GM12891 (cell line): ENCODE results near the gene CTDSP2.
A peak's percentile ranks its signal among the peaks of the same experiment; 100 is the strongest.

ENCODE experiments used
- DNase-seq: peaks from one replicate; pipeline ENCODE4 v3.0.0; 2011; ENCODE audit warnings: low spot score; ENCODE audit not compliant: insufficient read length
- FAIRE-seq: peaks from 2 replicates; lab custom pipeline; 2011; peaks lifted over from hg19 to GRCh38; lab: Jason Lieb, UNC
- PAX5 ChIP-seq: IDR thresholded peaks from 2 replicates; pipeline ENCODE4 v1.6.1; 2011; ENCODE audit warnings: low read length, moderate library complexity, mild to moderate bottlenecking; ENCODE audit not compliant: insufficient read depth, severe bottlenecking
- POLR2A ChIP-seq: IDR thresholded peaks from 2 replicates; pipeline ENCODE4 v1.6.1; 2011; ENCODE audit warnings: low read depth, low read length, control low read depth
- POLR2AphosphoS5 ChIP-seq: IDR thresholded peaks from 2 replicates; pipeline ENCODE4 v1.6.1; 2011; ENCODE audit warnings: low read depth, low read length, control low read depth
- POU2F2 ChIP-seq: IDR thresholded peaks from 2 replicates; pipeline ENCODE4 v1.6.1; 2011; ENCODE audit warnings: low read depth, mild to moderate bottlenecking, control low read depth, low read length, moderate library complexity
- SPI1 ChIP-seq: IDR thresholded peaks from 2 replicates; pipeline ENCODE4 v1.6.1; 2011; ENCODE audit warnings: low read depth, low read length, control low read depth
- TAF1 ChIP-seq: IDR thresholded peaks from 2 replicates; pipeline ENCODE4 v1.6.1; 2011; ENCODE audit warnings: low read depth, low read length, control low read depth

The CTDSP2 gene

DNA sequence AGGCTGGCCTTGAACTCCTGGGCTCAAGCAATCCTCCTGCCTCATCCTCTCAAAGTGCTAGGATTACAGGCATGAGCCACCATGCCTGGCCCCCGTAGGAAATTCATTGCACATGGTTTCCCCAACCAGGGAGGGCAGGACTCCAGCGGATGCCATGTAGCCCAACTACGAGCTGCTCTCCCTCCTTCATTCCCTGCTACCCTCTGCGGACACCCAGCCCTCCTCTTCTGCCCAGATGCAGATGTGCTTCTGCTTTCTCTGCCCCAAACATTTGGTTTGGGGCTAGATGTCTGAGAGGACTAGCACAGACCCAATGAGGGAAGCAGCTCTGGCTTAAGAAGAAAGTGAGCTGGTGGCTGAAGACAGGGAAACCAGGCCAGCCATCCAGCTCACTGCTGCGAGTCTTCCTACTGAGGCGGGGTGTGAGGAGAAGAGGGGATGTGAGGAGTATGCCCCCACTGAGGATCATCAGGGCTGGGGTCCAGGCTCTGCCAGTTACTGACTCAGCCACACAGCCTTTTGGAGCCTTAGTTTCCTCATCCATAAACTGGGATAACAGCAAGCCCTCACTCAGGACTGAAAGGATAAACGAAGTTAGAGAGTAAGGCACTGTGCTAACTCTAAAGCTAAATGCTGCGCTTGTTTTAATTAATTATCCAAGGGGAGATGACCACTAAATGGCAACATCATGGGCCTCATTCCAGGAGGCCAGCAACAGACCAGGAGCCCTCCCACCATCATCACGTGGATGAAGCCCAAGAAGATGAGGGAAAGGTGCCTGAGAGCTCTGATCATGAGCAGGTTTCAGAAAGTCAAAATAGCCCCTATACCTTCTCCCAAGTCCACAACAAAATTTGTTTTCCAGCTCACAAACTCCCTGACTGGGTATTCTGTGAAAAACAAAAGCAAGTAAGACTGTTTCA, 10.9 kb downstream of the CTDSP2 start:
- FAIRE-seq (no peak), DNase-seq (no peak)
- TF ChIP-seq POLR2AphosphoS5 (no peak), POLR2A (no peak), SPI1 (no peak), TAF1 (no peak), POU2F2 (no peak), PAX5 (no peak)

DNA sequence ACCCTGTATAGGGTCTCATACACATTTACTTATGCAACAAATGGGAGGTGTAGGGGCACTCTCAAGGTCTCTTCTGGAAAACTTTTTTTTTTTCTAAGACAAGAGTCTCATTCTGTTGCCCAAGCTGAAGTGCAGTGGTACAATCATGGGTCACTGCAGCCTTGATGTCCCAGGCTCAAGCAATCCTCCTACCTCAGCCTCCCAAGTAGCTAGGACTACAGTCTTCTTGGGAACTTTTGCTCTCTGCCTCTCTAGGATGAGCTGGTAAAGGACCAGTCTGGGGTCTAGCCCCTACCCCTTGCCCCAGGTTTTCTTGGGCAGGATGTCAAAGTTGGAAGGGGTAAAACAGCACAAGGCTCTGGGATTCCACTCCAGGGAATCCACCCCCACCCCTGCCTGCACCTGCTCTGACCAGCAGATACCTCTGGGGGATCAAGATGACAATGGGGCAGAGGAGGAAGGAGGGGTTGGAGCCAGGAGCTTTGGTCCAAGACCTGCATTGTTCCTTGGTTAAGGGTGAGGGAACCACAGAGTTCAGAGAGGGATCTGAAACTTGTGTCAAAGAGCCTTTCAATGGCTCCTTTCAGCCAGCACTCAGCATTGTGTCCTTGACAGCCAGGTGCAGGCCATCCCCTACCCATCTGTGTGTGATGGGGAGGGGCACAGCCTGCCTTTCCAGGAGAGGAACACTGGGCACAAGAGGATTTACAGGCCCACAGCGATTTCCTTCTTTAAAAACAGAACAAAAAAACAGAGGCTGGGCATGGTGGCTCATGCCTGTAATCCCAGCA, 12.2 kb downstream of the CTDSP2 start:
- no peak for TF ChIP-seq TAF1
- TF ChIP-seq SPI1: peak; percentile 66
- TF ChIP-seq POLR2AphosphoS5: no peak
- no peak for TF ChIP-seq POU2F2
- DNase-seq (no peak), FAIRE-seq (no peak)

DNA sequence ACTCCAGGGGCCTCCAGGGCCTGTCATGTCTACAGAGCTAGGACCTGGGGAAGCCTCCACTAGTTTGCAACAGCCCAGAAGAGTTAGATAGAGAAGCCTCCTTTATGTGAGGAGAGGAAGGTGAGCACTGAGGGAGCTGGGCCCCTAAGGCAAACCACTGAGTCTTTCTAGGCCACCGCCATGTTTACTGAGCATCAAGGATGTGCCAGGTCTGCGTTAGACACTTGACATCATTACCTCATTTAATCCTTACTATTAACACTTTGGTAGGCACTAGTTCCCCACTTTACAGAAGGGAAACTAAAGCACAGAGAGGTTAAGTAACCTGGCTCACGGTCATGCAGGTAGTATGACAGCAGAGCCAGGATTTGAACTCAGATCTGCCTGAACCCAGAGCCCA, 12.9 kb downstream of the CTDSP2 start:
- DNase-seq: no peak
- no peak for FAIRE-seq
- no peak for TF ChIP-seq TAF1
- TF ChIP-seq SPI1: no peak
- TF ChIP-seq POLR2AphosphoS5: no peak
- TF ChIP-seq POU2F2: no peak
- no peak for TF ChIP-seq POLR2A
- TF ChIP-seq PAX5: no peak

DNA sequence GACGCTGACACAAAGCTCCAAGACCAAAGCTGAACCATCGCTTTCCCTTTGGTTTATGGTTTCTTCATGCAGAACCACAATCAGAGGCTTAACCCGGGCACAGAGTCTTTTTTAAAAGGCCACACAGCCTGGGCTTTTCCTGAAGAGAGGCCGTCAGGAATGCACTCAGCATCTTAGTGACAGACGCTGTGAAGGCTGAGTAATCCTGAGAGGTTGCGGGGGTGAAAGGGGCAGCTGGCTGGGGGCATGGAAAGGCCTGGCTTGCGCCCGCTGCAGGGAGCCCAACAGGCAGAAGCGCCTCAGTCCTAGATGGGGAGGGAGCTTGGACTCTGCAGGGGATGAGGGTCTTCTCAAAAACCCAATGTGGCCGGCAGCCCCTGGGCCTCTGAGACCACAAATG, 13.6 kb downstream of the CTDSP2 start:
- FAIRE-seq: no peak
- no peak for DNase-seq
- TF ChIP-seq POU2F2 (no peak), POLR2A (no peak), SPI1 (no peak), POLR2AphosphoS5 (no peak), PAX5 (no peak), TAF1 (no peak)

DNA sequence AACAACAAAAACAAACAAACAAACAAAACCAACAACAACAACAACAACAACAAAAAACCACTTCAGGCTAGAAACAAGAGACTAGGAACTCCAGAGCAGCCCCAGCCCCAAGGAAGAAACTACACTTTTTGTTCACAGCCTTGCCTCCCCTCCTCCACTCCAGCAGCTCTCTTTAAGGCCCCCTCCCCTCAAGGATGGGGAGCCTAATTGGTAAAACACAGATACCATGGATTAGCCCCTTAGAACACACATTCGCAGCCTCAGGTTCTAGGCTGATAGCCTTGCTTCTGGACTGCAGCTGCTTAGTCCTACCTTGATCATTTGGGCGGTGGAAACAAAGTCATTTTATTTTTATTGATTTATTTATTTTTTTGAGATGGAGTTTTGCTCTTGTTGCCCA, 16.1 kb downstream of the CTDSP2 start:
- FAIRE-seq (no peak), DNase-seq (no peak)
- TF ChIP-seq TAF1 (no peak), SPI1 (no peak), POLR2AphosphoS5 (no peak), POLR2A (no peak), PAX5 (no peak), POU2F2 (no peak)

DNA sequence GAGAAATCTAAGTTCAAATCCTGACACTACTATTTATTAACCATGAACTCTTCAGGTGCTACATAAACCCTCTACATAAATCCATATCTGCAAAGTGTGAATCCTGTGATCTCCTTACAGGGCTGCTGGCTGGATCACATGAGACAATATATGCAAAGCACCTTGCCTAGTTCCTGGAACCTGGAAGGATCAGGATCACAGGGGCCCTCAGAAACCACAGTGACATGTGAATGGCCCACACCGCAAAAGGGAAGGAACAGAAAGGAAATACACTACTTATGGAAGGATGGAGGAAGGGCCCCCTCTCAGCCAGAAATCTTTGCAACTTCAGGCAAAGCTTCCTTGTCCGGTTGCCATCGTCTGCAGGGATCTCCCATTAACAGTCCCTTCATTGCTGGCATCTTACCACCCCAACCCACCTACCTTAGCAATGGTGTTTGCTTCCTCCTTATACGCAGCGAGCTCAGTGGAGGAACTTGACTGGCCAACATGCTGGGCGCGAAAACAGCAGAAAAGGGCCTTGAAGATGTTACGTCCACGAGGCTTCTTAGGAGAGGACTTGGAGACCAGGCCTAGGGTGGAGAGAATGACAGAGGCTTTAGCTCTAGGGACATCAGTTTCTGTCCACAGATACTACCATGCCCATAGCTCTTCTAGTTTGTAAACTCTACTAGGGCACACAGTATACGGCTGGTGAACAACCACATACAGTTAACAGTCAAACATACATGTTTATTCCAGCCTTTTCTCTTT, 17.3 kb downstream of the CTDSP2 start:
- FAIRE-seq: no peak
- TF ChIP-seq POLR2AphosphoS5 (no peak), TAF1 (no peak), POLR2A (no peak), POU2F2 (no peak), SPI1 (no peak), PAX5 (no peak)

DNA sequence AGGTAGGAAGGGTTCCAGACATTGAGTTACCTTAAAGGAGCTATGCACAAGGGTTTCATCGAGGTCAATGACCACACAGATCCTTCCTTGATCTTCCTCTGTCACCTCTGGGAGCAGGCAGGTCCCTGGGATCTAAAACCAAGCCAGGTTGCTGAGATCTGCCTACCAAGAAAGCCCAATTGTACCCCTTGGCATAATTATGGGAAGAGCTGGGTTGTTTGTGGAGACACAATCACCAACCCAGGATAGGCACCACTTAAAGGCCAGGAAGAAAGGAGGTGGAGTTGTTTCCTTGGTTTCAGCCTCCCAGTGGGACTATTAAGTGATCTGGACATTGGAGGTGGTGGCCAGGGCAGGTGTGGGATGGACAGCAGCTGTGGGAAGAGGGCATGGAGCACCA, 19.6 kb downstream of the CTDSP2 start:
- FAIRE-seq (peak; percentile 65), DNase-seq (no peak)
- TF ChIP-seq POLR2A: no peak

More for the DNA sequence above, 17.3 kb downstream of the CTDSP2 start:
- no peak for DNase-seq

DNA sequence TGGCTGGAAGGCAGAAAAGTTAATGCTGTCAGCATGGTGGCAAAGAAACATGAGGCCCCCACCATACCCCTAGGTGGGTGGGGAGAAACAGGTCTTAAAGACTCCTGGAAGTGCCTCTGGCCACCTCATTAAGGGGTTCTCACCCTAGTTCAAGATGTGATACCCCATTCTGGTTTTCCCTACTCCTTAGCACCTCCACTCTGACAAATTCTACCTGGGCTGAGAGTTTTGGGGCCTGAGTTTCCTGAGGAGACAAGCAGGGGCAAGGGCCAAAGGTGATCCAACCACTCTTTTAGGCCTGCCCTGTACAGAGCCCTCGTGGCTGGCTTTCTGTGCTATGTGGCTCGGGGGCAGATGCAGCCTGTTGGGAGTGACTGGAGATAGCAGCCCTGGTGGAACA, 20.1 kb downstream of the CTDSP2 start:
- FAIRE-seq: no peak
- TF ChIP-seq POLR2AphosphoS5 (no peak), POU2F2 (no peak), SPI1 (no peak), PAX5 (no peak), TAF1 (no peak), POLR2A (no peak)
- DNase-seq: no peak

DNA sequence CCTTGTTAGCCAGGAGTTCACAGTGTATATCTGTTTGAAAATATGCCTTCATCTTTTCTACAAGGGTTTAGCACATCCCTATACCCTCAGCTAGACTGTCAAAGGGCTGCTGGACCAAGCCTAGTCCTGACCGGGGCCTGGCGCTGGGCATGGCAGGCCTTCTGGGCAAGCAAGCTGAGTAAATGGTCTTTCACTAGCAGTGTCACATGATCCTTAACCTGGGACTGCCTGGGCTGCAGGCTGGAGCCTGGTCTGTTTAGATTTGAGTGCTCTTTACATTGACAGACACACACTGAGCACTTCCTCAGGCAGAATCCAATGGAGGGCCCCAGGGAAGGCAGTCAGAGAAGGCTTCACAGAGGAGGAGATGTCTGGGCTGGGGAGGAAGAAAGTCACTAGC, 21.1 kb downstream of the CTDSP2 start:
- DNase-seq (no peak), FAIRE-seq (no peak)
- no peak for TF ChIP-seq POLR2AphosphoS5
- no peak for TF ChIP-seq SPI1
- no peak for TF ChIP-seq PAX5
- TF ChIP-seq TAF1: no peak
